Fibroblast of villous mesenchyme (primary cell): ENCODE results near the gene TMPRSS2. TPM values are rescaled to one million over a fixed set of nuclear protein-coding genes. Genes with fewer than 3 reads are reported as not detected.

Experiments used
- DNase-seq: peaks from one replicate; pipeline ENCODE4 v3.0.0-alpha.2; 2010; ENCODE audit warnings: low read depth
- H3K4me3 ChIP-seq: 2 replicates; pipeline ENCODE4 v1.5.1; 2011; ENCODE audit warnings: low read depth, mild to moderate bottlenecking, low read length
- CTCF ChIP-seq: IDR thresholded peaks from 2 replicates; pipeline ENCODE4 v1.5.1; 2012; ENCODE audit warnings: low read depth, mild to moderate bottlenecking, low read length; ENCODE audit not compliant: insufficient read depth
- total RNA-seq: library from RNA; depleted of rRNA; stranded (reverse); fragments of >200 nt; gene quantifications from 2 replicates; pipeline ENCODE4 v1.2.3, GENCODE V29; 2012

The TMPRSS2 gene
- total RNA-seq, 1 donor = not detected

GRCh38 chr21:41542727-41543126, 34.8 kb upstream of the TMPRSS2 start:
- no peak overlapping the region for H3K4me3 ChIP-seq
- TF ChIP-seq CTCF = no peak
- no peak for DNase-seq

GRCh38 chr21:41537356-41537755, 29.4 kb upstream of the TMPRSS2 start:
- DNase-seq = no peak
- TF ChIP-seq CTCF = no peak
- H3K4me3 ChIP-seq = no peak overlapping the region

GRCh38 chr21:41536827-41537103, 28.8 kb upstream of the TMPRSS2 start:
- TF ChIP-seq CTCF = no peak
- H3K4me3 ChIP-seq = no peak overlapping the region

GRCh38 chr21:41536076-41536826, 28.3 kb upstream of the TMPRSS2 start:
- no peak overlapping the region for H3K4me3 ChIP-seq
- DNase-seq = no peak
- no peak for TF ChIP-seq CTCF

More at GRCh38 chr21:41536827-41537103, 28.8 kb upstream of the TMPRSS2 start:
- no peak for DNase-seq

- H3K4me3 ChIP-seq = no peak overlapping the region
- no peak for DNase-seq
- TF ChIP-seq CTCF = no peak
These were observed 22.4 kb upstream of the TMPRSS2 start for GRCh38 chr21:41530366-41530765.

GRCh38 chr21:41529769-41530168, 21.8 kb upstream of the TMPRSS2 start:
- H3K4me3 ChIP-seq = no peak overlapping the region
- no peak for TF ChIP-seq CTCF
- DNase-seq = no peak
